Activated CD8-positive, alpha-beta T cell treated with anti-CD3 and anti-CD28 coated beads for 36 hours (primary cell): ENCODE measurements around the gene ESCO1. TPM values are rescaled to one million over a fixed set of nuclear protein-coding genes. Genes with fewer than 3 reads are reported as not detected.

Experiments
- ATAC-seq: fragments of 200-7000 bp; cut with Tn5 transposase; one replicate; pipeline ENCODE4 v1.10.0; 2021; ENCODE audit warnings: mild to moderate bottlenecking, moderate library complexity
- CTCF ChIA-PET: fragments of 350-600 bp; sonication (Branson Sonifier 250); formaldehyde crosslinking; loops from one replicate; lab custom pipeline; 2021; ENCODE audit warnings: antibody characterized with exemption; lab: Charles Lee
- POLR2A ChIA-PET: fragments of 350-600 bp; sonication (Branson Sonifier 250); formaldehyde crosslinking; loops from one replicate; lab custom pipeline; 2021; ENCODE audit warnings: antibody characterized with exemption; lab: Charles Lee
- DNase-seq: peaks from one replicate; pipeline ENCODE4 v3.0.0-alpha.2; 2020
- H3K27ac Mint-ChIP-seq: one replicate; pipeline ENCODE4 v1.8.0; 2021; ENCODE audit warnings: mild to moderate bottlenecking, mixed read lengths
- H3K27me3 Mint-ChIP-seq: one replicate; pipeline ENCODE4 v1.8.0; 2021; ENCODE audit warnings: mixed read lengths
- H3K36me3 Mint-ChIP-seq: one replicate; pipeline ENCODE4 v1.8.0; 2021; ENCODE audit warnings: low read depth, mixed read lengths
- H3K4me1 Mint-ChIP-seq: one replicate; pipeline ENCODE4 v1.8.0; 2021; ENCODE audit warnings: low read depth, mixed read lengths
- H3K4me3 Mint-ChIP-seq: one replicate; pipeline ENCODE4 v1.8.0; 2021; ENCODE audit warnings: mild to moderate bottlenecking, moderate library complexity, mixed read lengths
- H3K9me3 Mint-ChIP-seq: one replicate; pipeline ENCODE4 v1.8.0; 2021; ENCODE audit warnings: mixed read lengths
- CTCF ChIP-seq: fragments of 200-600 bp; IDR thresholded peaks from one replicate; pipeline ENCODE4 v1.8.0; 2022; ENCODE audit warnings: antibody characterized with exemption, mild to moderate bottlenecking
- intact Hi-C: fragments of 100-400 bp; cut with micrococcal nuclease; formaldehyde crosslinking; loops from one replicate; pipeline ENCODE4 v1.10.0; 2022
- total RNA-seq, 2 experiments: library from RNA; stranded (reverse); gene quantifications; one replicate each; pipeline ENCODE4 v1.2.3, GENCODE V29; 2021

Gene ESCO1
- total RNA-seq, 2 experiments from 2014 or later, result 21.8 to 23.1 TPM

- intact Hi-C loops, result no loop called here
- Mint-ChIP-seq H3K4me3 (no peak overlapping the region), H3K4me1 (no peaks in the 10 kb centered on the region), H3K9me3 (no peaks in the 10 kb centered on the region), H3K27me3 (no peaks in the 10 kb centered on the region), H3K36me3 (peaks cover 26% of the 10 kb centered on the region), H3K27ac (no peak overlapping the region)
- CTCF ChIA-PET, result no interaction called here
- ATAC-seq (no peak), DNase-seq (no peak)
- POLR2A ChIA-PET, result no interaction called here
- no peak for TF ChIP-seq CTCF
These were observed 74.0 kb downstream of the ESCO1 start for GRCh38 chr18:21526463-21526862.

- H3K36me3 Mint-ChIP-seq, result peaks cover 23% of the 10 kb centered on the region
- no peaks in the 10 kb centered on the region for H3K4me1 Mint-ChIP-seq
These were observed 74.6 kb downstream of the ESCO1 start for GRCh38 chr18:21525916-21526315.

DNA sequence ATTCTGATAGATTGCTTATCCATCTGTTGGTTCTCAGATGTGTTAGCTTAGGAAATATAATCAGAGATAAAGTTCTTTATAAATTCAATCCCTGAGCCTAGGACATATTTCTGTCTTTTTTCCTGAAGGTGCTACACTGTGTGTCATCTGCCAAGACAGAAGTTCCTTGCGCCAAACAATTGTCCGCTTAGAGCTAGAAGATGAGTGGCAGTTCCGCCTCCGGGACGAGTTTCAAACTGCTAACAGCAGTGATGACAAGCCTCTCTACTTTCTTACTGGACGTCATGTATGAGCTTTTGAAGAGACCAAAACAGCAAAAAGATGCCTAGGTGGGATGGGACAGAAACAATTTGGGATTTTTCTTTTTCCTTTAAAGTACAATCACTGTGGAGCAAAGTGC, 78.0 kb downstream of the ESCO1 start:
- POLR2A ChIA-PET, result no interaction called here
- peaks cover 22% of the 10 kb centered on the region for H3K36me3 Mint-ChIP-seq

More at GRCh38 chr18:21525916-21526315, 74.6 kb downstream of the ESCO1 start:
- Mint-ChIP-seq H3K9me3 (no peaks in the 10 kb centered on the region), H3K4me3 (no peak overlapping the region), H3K27me3 (no peaks in the 10 kb centered on the region), H3K27ac (no peak overlapping the region)
- ATAC-seq, result no peak
- no peak for TF ChIP-seq CTCF
- CTCF ChIA-PET, result no interaction called here
- no peak for DNase-seq
- intact Hi-C loops, result no loop called here
- POLR2A ChIA-PET, result no interaction called here

DNA sequence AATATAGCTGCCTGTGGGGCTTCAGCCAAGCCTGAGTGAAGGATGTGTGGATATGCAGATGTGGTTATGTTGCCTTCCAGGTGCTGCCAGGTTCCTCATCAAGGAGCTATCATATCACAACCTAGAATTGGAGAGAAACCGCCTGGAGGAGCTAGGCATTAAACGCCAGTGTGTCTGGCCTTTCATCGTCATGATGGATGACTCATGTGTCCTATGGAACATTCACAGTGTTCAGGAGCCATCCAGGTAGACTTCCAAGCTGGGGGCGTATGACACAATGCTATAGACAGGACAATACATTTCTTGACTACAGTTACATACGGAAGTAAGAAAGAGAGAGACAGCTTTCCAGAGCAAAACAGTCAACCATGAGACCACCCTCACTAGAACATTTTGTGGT, 86.8 kb downstream of the ESCO1 start:
- DNase-seq (no peak), ATAC-seq (no peak)
- peaks cover 2% of the 10 kb centered on the region for H3K9me3 Mint-ChIP-seq
- TF ChIP-seq CTCF, result no peak
- peaks cover 18% of the 10 kb centered on the region for H3K36me3 Mint-ChIP-seq
- CTCF ChIA-PET, result no interaction called here
- no peak overlapping the region for H3K27ac Mint-ChIP-seq
- intact Hi-C loops, result no loop called here
- H3K4me3 Mint-ChIP-seq, result no peak overlapping the region
- H3K4me1 Mint-ChIP-seq, result no peaks in the 10 kb centered on the region
- POLR2A ChIA-PET, result interaction anchor here (0.8 kb wide), 1 partner anchor 20 kb away, joined by 3 read pairs; no protein-coding TSS in a partner anchor
- H3K27me3 Mint-ChIP-seq, result no peaks in the 10 kb centered on the region

More for the DNA sequence above, 78.0 kb downstream of the ESCO1 start:
- ATAC-seq, result no peak
- H3K27ac Mint-ChIP-seq, result no peak overlapping the region
- no peaks in the 10 kb centered on the region for H3K4me1 Mint-ChIP-seq
- no peak overlapping the region for H3K4me3 Mint-ChIP-seq
- no peaks in the 10 kb centered on the region for H3K27me3 Mint-ChIP-seq
- CTCF ChIA-PET, result no interaction called here
- no peak for TF ChIP-seq CTCF
- intact Hi-C loops, result no loop called here
- H3K9me3 Mint-ChIP-seq, result no peaks in the 10 kb centered on the region
- no peak for DNase-seq

DNA sequence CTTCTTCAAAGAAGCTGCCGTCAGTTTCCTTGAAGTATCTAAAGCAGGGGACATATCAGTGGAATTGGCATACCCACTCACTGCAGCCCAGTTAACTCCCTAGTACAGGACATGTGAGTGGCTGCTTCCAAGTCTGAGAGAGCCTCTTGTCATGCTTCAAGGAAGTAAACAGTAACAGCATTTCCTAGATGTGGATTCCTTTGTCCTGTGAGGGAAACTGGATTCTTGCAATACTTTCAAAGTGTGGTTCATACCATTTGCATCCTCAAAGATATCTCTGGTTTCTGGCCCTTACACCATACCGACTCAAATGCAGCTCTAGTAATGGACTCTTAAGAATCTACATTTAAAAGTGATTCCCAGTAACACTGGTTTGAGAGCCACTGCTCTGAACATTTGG, 87.2 kb downstream of the ESCO1 start:
- ChIA-PET CTCF (no interaction called here), POLR2A (no interaction called here)
- no peaks in the 10 kb centered on the region for H3K4me1 Mint-ChIP-seq
- H3K27ac Mint-ChIP-seq, result no peak overlapping the region
- no peak overlapping the region for H3K4me3 Mint-ChIP-seq
- H3K27me3 Mint-ChIP-seq, result no peaks in the 10 kb centered on the region
- ATAC-seq (no peak), DNase-seq (no peak)
- H3K9me3 Mint-ChIP-seq, result peaks cover 2% of the 10 kb centered on the region
- H3K36me3 Mint-ChIP-seq, result peaks cover 18% of the 10 kb centered on the region
- intact Hi-C loops, result no loop called here
- TF ChIP-seq CTCF, result no peak
